HepG2 (cell line): ENCODE data around the gene GPBP1. TPM values are rescaled to one million over a fixed set of nuclear protein-coding genes. Genes with fewer than 3 reads are reported as not detected.
A peak's percentile ranks its signal among the peaks of the same experiment; 100 is the strongest.

Experiments
- ATAC-seq: fragments of 200-7000 bp; cut with Tn5 transposase; 3 replicates; pipeline ENCODE4 v1.9.1; 2020; ENCODE audit warnings: mild to moderate bottlenecking, moderate library complexity
- BruUV-seq: library from RNA; stranded (reverse); fragments of 400-500 nt; replicated peaks from 2 replicates; lab custom pipeline; 2021; lab: Mats Ljungman, UMichigan
- CTCF ChIA-PET: fragments of 300-600 bp; formaldehyde crosslinking; extraction: SDS; loops from one replicate; lab custom pipeline; 2021; ENCODE audit warnings: low total read pairs, inconsistent platforms, low intra/inter-chr PET ratio; lab: Yijun Ruan, JAX
- POLR2A ChIA-PET: fragments of 350-600 bp; sonication (Branson Sonifier 250); formaldehyde crosslinking; loops from one replicate; lab custom pipeline; 2020; ENCODE audit warnings: antibody characterized with exemption, inconsistent platforms; lab: Yijun Ruan, JAX
- DNase-seq: peaks from one replicate; pipeline ENCODE4 v3.0.0-alpha.2; 2015; ENCODE audit warnings: low spot score
- FAIRE-seq: peaks from 3 replicates; lab custom pipeline; 2011; peaks lifted over from hg19 to GRCh38; lab: Jason Lieb, UNC
- H2AFZ ChIP-seq: one replicate; pipeline ENCODE4 v1.6.1; 2011; ENCODE audit warnings: low read length, inconsistent platforms
- H3K27ac ChIP-seq: fragments of 300-600 bp; 3 replicates; pipeline ENCODE4 v1.8.0; 2011; ENCODE audit warnings: mixed run types, mild to moderate bottlenecking, mixed read lengths, low read length, inconsistent platforms; ENCODE audit not compliant: insufficient read depth; ENCODE audit errors: extremely low read length
- H3K27me3 ChIP-seq, 2 experiments: fragments of 200-600 bp in 1 of 2; 2 replicates in 1 of 2; 3 replicates in 1 of 2; pipeline versions ENCODE4 v1.6.0 to v1.8.0; 2011; ENCODE audit warnings: low read length in 2 of 2, mild to moderate bottlenecking in 2 of 2, moderate library complexity in 2 of 2, inconsistent platforms in 1 of 2; ENCODE audit not compliant: insufficient read depth in 2 of 2, control insufficient read depth in 1 of 2
- H3K36me3 ChIP-seq, 2 experiments: fragments of 200-600 bp in 1 of 2; replicated peaks in 1 of 2; 2 replicates in 1 of 2; 3 replicates in 1 of 2; pipeline versions ENCODE4 v1.5.1 to v1.8.0; 2011; ENCODE audit warnings: low read length in 2 of 2, inconsistent platforms in 1 of 2; ENCODE audit not compliant: insufficient read depth in 2 of 2, control insufficient read depth in 1 of 2
- H3K4me1 ChIP-seq: 2 replicates; pipeline ENCODE4 v1.5.1; 2012; ENCODE audit warnings: low read length, inconsistent platforms; ENCODE audit not compliant: insufficient read depth
- H3K4me2 ChIP-seq: 2 replicates; pipeline ENCODE4 v1.6.0; 2011; ENCODE audit warnings: low read depth, low read length, inconsistent platforms
- H3K4me3 ChIP-seq, 3 experiments: fragments of 200-600 bp in 1 of 3; sonication (generic), shearing (Covaris generic) in 1 of 3; replicated peaks in 1 of 3; 2 replicates each; pipeline ENCODE4 v1.5.1; 2011 to 2016; ENCODE audit warnings: low read length in 3 of 3, inconsistent platforms in 2 of 3, low read depth in 2 of 3, mild to moderate bottlenecking in 2 of 3, control low read depth in 1 of 3, mixed read lengths in 1 of 3; ENCODE audit not compliant: insufficient read depth in 1 of 3
- H3K79me2 ChIP-seq: one replicate; pipeline ENCODE4 v1.6.1; 2011; ENCODE audit warnings: low read length, inconsistent platforms; ENCODE audit not compliant: insufficient read depth
- H3K9ac ChIP-seq: 2 replicates; pipeline ENCODE4 v1.6.0; 2011; ENCODE audit warnings: mild to moderate bottlenecking, low read depth, low read length, inconsistent platforms; ENCODE audit not compliant: insufficient read depth
- H3K9me3 ChIP-seq: 2 replicates; pipeline ENCODE4 v1.5.1; 2012; ENCODE audit warnings: mild to moderate bottlenecking, low read length
- H4K20me1 ChIP-seq: 2 replicates; pipeline ENCODE4 v1.6.0; 2011; ENCODE audit warnings: inconsistent platforms, mild to moderate bottlenecking, low read length, moderate library complexity; ENCODE audit not compliant: insufficient read depth
- GATAD2A ChIP-seq: IDR thresholded peaks from 2 replicates; pipeline ENCODE4 v1.6.1; 2016
- NFYC ChIP-seq: IDR thresholded peaks from 2 replicates; pipeline ENCODE4 v1.6.1; 2016; ENCODE audit warnings: missing genetic modification reagents, missing compliant biosample characterization
- NR2C2 ChIP-seq: sonication (generic); formaldehyde crosslinking; IDR thresholded peaks from 2 replicates; pipeline ENCODE4 v1.4.0; 2020; ENCODE audit warnings: missing genetic modification reagents, mild to moderate bottlenecking, moderate library complexity, borderline replicate concordance
- RXRA ChIP-seq: sonication (generic); formaldehyde crosslinking; IDR thresholded peaks from 2 replicates; pipeline ENCODE4 v1.5.1; 2020; ENCODE audit warnings: missing genetic modification reagents
- ZNF24 ChIP-seq: fragments of 450-650 bp; IDR thresholded peaks from 2 replicates; pipeline ENCODE4 v1.6.1; 2017; ENCODE audit warnings: antibody characterized with exemption, mild to moderate bottlenecking
- ZNF615 ChIP-seq: sonication (generic); formaldehyde crosslinking; IDR thresholded peaks from 2 replicates; pipeline ENCODE4 v1.5.0; 2020; ENCODE audit warnings: mild to moderate bottlenecking, missing genetic modification reagents, borderline replicate concordance
- WGBS: methylation state at CpG from one replicate; pipeline ENCODE4 v1.1.6; 2017; ENCODE audit warnings: low lambda C conversion rate; 5-methylcytosine and 5-hydroxymethylcytosine counted together
- in situ Hi-C: cut with HindIII; loops from 2 replicates; pipeline ENCODE4 v1.10.0; 2017; ENCODE audit warnings: low pct_unique_long_range_greater_than_20kb; ENCODE audit not compliant: extremely low pct_ligation_motif_present
- intact Hi-C: fragments of 100-400 bp; cut with micrococcal nuclease; formaldehyde crosslinking; loops from one replicate; pipeline ENCODE4 v1.10.0; 2022; ENCODE audit not compliant: unreplicated experiment
- polyA plus RNA-seq, 8 experiments: library from polyadenylated mRNA; depleted of rRNA in 3 of 8; stranded (reverse) in 7 of 8; unstranded in 1 of 8; fragments of >200 nt; fragmentation: Illumina TruSeq in 4 of 8; extraction: Trizol in 4 of 8; gene quantifications; 2 replicates each; pipeline versions ENCODE4 v1.2.1 to v1.2.3, GENCODE V29; 2011 to 2016; ENCODE audit warnings: low read depth in 4 of 8, missing spikeins in 1 of 8, mixed read lengths in 1 of 8; ENCODE audit not compliant: insufficient read depth in 1 of 8
- total RNA-seq, 5 experiments: library from RNA; depleted of rRNA; stranded (reverse); fragments of >200 nt; fragmentation: Illumina TruSeq; extraction: Trizol; gene quantifications; 2 replicates each; pipeline ENCODE4 v1.2.3, GENCODE V29; 2016; ENCODE audit warnings: low read depth in 1 of 5
- TF ChIP-seq, protein P1 (sequence below): IDR thresholded peaks from 2 replicates; pipeline ENCODE4 v1.6.1; 2016; ENCODE audit warnings: missing compliant biosample characterization, missing genetic modification reagents, borderline replicate concordance

Gene GPBP1
- total and polyA plus RNA-seq, 2 of the 13 experiments (the other 11 are each of a cell fraction or from before 2014, with no cell fraction given), result 27.1 to 72.2 TPM

DNA sequence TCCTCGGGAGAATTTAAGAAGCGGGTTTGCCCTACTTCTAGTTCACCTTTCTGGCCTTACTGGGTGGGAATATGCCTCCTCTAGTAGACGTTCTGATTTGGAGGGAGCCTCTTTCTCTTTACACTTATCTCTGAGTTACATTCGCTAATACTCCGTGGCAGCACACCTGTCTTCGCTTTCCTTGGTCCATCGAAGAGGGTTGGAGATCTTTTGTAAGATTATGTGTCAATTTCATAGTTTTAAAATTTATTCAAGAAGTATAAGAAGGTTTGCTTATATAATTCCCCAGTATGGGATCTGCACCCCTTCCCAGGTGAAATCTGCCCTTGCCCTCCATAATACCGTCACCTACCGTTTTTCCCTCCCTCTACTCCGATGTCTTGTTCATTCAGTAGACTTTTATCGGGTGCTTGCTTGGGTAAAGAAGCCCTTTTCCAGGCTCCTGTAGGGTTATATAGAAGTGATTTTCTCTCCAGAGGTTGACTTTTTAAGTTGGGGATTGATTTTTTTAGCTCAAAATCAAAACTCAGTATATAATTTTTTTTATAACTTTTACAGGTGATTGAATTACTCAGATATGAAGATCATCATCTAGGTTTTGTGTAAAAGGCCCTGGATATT is 1.1 kb downstream of the GPBP1 start:
- no TSS peak for BruUV-seq
- H3K27me3 ChIP-seq, result no peaks in the 10 kb centered on the region; a peak in 1 of 5 replicates
- peak overlapping the region; percentile 97 for H3K27ac ChIP-seq
- 2% methylated on average over 11 of the region's 11 CpGs for WGBS
- in situ Hi-C loops (no loop called here), intact Hi-C loops (loop anchor here (10.0 kb wide), 1 partner anchor 520 kb away; no protein-coding TSS in a partner anchor)
- peaks cover 48% of the 10 kb centered on the region for H4K20me1 ChIP-seq
- H3K9ac ChIP-seq, result peak overlapping the region; percentile 97
- FAIRE-seq, result no peak
- H3K4me2 ChIP-seq, result peak overlapping the region; percentile 83
- TF ChIP-seq NR2C2 (CRISPR knock-in tag), result 0 out of 2 replicates have a peak, but pooled peaks have one; percentile 6
- no peak for TF ChIP-seq GATAD2A (CRISPR knock-in tag)
- no peak for TF ChIP-seq ZNF24
- TF ChIP-seq, protein P1, sequence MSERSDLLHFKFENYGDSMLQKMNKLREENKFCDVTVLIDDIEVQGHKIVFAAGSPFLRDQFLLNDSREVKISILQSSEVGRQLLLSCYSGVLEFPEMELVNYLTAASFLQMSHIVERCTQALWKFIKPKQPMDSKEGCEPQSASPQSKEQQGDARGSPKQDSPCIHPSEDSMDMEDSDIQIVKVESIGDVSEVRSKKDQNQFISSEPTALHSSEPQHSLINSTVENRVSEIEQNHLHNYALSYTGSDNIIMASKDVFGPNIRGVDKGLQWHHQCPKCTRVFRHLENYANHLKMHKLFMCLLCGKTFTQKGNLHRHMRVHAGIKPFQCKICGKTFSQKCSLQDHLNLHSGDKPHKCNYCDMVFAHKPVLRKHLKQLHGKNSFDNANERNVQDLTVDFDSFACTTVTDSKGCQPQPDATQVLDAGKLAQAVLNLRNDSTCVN, result no peak
- no peak for TF ChIP-seq NFYC (CRISPR knock-in tag)
- no peak for TF ChIP-seq RXRA (CRISPR knock-in tag)
- no peak for TF ChIP-seq ZNF615 (CRISPR knock-in tag)
- H3K79me2 ChIP-seq, result peaks cover 62% of the 10 kb centered on the region
- ChIA-PET POLR2A (interaction anchor here (1.4 to 1.9 kb wide), 2 partner anchors 9 to 27 kb away, joined by 4 to 6 read pairs; no protein-coding TSS in a partner anchor), CTCF (no interaction called here)
- peaks cover 25% of the 10 kb centered on the region for H3K4me1 ChIP-seq
- peak overlapping the region; percentile 90 to 94 (median 94) for H3K4me3 ChIP-seq
- H3K9me3 ChIP-seq, result no peaks in the 10 kb centered on the region
- no peak for DNase-seq
- no peak for ATAC-seq
- no peak overlapping the region for H2AFZ ChIP-seq
- H3K36me3 ChIP-seq, result peaks cover 0 to 8% of the 10 kb centered on the region in 2 experiments; a peak in 1 of 5 replicates
